SJSA1 (cell line): ENCODE measurements around the gene CNTLN. TPM values are rescaled to one million over a fixed set of nuclear protein-coding genes. Genes with fewer than 3 reads are reported as not detected.
"Not testable (repeated sequence)": the region's sequence is repeated elsewhere in the genome, so short reads cannot be mapped to it uniquely, and the experiment has no call there.

Experiments used
- DNase-seq, 2 experiments: peaks; one replicate each; pipeline ENCODE4 v3.0.0-alpha.2; 2015 to 2020; ENCODE audit warnings: low spot score in 2 of 2, low read depth in 1 of 2
- H3K27ac ChIP-seq: fragments of 250-450 bp; sonication (Bioruptor Pico); 2 replicates; pipeline ENCODE4 v1.5.1; 2020; ENCODE audit warnings: mild to moderate bottlenecking, moderate library complexity
- H3K27me3 ChIP-seq: fragments of 250-450 bp; sonication (Bioruptor Pico); replicated peaks from 2 replicates; pipeline ENCODE4 v1.5.1; 2020; ENCODE audit warnings: mild to moderate bottlenecking, moderate library complexity
- H3K36me3 ChIP-seq: fragments of 250-450 bp; sonication (Bioruptor Pico); 2 replicates; pipeline ENCODE4 v1.5.1; 2020; ENCODE audit warnings: mild to moderate bottlenecking
- H3K4me1 ChIP-seq: fragments of 250-450 bp; sonication (Bioruptor Pico); replicated peaks from 2 replicates; pipeline ENCODE4 v1.6.1; 2021; ENCODE audit warnings: mild to moderate bottlenecking
- H3K4me3 ChIP-seq: fragments of 250-450 bp; sonication (Bioruptor Pico); 2 replicates; pipeline ENCODE4 v1.5.1; 2020; ENCODE audit warnings: mild to moderate bottlenecking
- H3K9me3 ChIP-seq: fragments of 250-450 bp; sonication (Bioruptor Pico); replicated peaks from 2 replicates; pipeline ENCODE4 v1.5.1; 2020; ENCODE audit warnings: mild to moderate bottlenecking
- total RNA-seq: library from RNA; depleted of rRNA; stranded (reverse); fragments of >200 nt; shearing (Covaris generic); gene quantifications from 2 replicates; pipeline ENCODE4 v1.2.3, GENCODE V29; 2014

CNTLN gene
- total RNA-seq, 1 experiment from 2014 or later, result 6.9 TPM

- no peaks in the 10 kb centered on the region for H3K36me3 ChIP-seq
- no peak for DNase-seq
- H3K4me1 ChIP-seq, result no peaks in the 10 kb centered on the region
- H3K27me3 ChIP-seq, result no peaks in the 10 kb centered on the region
- H3K9me3 ChIP-seq, result no peaks in the 10 kb centered on the region
- H3K4me3 ChIP-seq, result no peak overlapping the region
- no peak overlapping the region for H3K27ac ChIP-seq
Measured at GRCh38 chr9:17291766-17292165, 156.9 kb downstream of the CNTLN start.

DNA sequence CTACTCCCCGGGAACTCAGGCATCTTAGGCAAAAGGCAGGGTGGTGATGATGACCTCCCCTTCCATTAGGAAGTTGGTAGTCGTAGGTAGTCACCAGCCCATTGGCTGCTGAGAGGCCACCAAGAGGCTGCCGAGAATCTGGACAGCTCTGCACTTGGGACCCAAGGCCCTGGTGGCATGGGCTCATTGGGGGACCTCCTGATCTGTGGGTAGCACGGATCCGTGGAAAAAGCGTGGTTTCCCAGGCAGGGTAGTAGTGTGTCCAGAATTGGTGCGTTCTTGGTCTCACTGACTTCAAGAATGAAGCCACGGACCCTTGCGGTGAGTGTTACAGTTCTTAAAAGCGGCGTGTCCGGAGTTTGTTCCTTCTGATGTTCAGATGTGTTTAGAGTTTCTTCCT lies 158.8 kb downstream of the CNTLN start:
- H3K9me3 ChIP-seq, result no peaks in the 10 kb centered on the region
- H3K27ac ChIP-seq, result no peak overlapping the region
- H3K4me1 ChIP-seq, result no peaks in the 10 kb centered on the region
- H3K36me3 ChIP-seq, result no peaks in the 10 kb centered on the region
- DNase-seq, result no peak
- no peaks in the 10 kb centered on the region for H3K27me3 ChIP-seq
- no peak overlapping the region for H3K4me3 ChIP-seq

- no peaks in the 10 kb centered on the region for H3K27me3 ChIP-seq
- no peaks in the 10 kb centered on the region for H3K9me3 ChIP-seq
- no peaks in the 10 kb centered on the region for H3K36me3 ChIP-seq
- no peak for DNase-seq
- H3K4me1 ChIP-seq, result no peaks in the 10 kb centered on the region
- H3K4me3 ChIP-seq, result no peak overlapping the region
- no peak overlapping the region for H3K27ac ChIP-seq
Measured at GRCh38 chr9:17294822-17295624, 160.2 kb downstream of the CNTLN start.

GRCh38 chr9:17315341-17315740 lies 180.5 kb downstream of the CNTLN start:
- no peaks in the 10 kb centered on the region for H3K4me1 ChIP-seq
- H3K27me3 ChIP-seq, result no peaks in the 10 kb centered on the region
- H3K36me3 ChIP-seq, result no peaks in the 10 kb centered on the region
- H3K9me3 ChIP-seq, result no peaks in the 10 kb centered on the region
- no peak for DNase-seq
- no peak overlapping the region for H3K27ac ChIP-seq
- H3K4me3 ChIP-seq, result no peak overlapping the region

DNA sequence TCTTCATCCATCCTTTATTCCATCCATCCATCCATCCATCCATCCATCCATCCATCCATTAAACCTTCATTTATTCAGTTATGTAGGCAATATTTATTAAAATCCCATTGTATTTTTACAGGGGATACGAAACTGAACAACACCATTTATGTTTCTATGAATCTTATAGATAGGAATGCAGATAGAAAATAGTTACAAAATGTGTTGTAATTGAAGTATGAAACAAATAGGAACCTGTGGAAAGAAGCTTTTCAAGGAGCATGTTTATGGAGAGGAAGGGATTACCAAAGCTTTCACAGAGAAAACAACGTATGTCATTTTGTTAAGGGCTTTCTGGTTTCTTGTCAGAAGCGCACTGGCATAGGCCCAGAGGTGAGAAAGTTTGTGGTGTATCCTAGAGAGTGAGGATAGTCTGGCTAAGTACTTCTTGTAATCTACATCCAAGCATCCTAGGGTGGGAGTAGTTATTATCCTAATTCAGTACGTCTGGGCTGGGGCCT lies 184.0 kb downstream of the CNTLN start:
- H3K27ac ChIP-seq, result no peak overlapping the region
- H3K9me3 ChIP-seq, result no peaks in the 10 kb centered on the region
- H3K27me3 ChIP-seq, result no peaks in the 10 kb centered on the region
- H3K4me1 ChIP-seq, result no peaks in the 10 kb centered on the region
- H3K36me3 ChIP-seq, result no peaks in the 10 kb centered on the region
- no peak for DNase-seq
- H3K4me3 ChIP-seq, result no peak overlapping the region

DNA sequence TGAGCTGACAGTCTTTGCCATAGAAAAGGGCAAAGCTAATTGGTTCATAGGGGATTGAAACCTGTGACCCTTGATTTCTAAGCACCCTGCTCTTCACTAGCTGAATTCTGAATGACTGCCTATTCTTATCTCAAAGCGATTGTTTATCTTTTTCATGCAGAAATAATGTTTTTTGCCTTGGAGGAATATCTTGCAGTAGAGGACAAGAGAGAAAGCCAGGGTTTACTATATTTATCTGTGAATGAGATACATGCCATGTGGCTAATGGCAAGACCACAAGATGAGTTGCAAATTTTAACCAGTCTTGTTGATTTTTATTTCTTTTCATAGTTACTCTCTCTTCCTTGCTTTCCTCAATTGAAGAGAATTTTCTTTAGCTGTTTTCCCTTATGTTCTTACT lies 185.0 kb downstream of the CNTLN start:
- Histone ChIP-seq H3K4me3 (no peak overlapping the region), H3K9me3 (no peaks in the 10 kb centered on the region), H3K4me1 (no peaks in the 10 kb centered on the region), H3K27ac (no peak overlapping the region), H3K36me3 (no peaks in the 10 kb centered on the region), H3K27me3 (no peaks in the 10 kb centered on the region)
- no peak for DNase-seq

DNA sequence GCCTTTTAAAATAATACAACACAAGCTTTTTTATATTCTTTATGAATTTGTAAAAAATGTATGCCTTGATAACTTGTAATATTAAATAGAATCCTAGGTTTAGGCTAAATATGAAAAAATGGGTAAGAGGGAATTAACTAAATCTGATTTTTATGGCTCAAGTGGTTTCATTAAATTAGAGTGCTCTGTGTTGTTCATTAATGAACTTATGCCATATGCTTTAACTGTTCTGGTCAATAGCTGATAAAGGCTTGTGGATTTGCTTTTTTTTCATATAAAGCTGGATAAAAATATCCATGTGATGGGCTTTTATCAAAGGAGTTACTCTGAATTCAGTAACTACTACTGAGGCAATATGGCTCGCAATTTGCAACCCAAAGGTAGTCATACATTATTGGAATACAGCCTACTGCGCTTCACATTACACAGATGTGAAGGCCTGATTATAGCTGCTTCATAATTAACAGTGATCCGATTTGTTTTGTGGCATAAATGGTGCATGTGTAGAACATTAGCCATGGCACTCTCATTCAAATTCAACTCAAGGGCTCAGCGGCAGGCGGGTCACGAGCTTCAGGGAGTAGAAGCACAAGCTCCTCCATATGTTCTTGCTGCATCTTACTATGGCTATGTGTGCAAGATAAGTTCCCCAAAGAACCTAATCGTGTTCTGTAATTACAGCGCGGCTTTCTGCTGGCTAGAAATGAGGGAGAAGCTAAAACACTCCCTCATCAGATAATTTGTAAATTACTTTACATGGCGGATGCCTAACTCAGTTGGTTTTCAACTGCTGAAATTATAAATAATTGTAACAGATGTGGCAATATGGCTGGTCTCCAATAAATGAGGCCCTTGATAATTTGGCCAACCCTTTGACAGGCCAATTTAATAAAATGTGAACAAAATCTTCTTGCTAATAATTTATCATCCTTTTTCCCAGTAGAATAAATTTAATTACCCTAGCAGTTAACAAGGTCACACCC lies 188.3 kb downstream of the CNTLN start:
- H3K9me3 ChIP-seq, result no peaks in the 10 kb centered on the region
- DNase-seq, result no peak
- H3K27ac ChIP-seq, result no peak overlapping the region
- H3K27me3 ChIP-seq, result no peaks in the 10 kb centered on the region
- no peak overlapping the region for H3K4me3 ChIP-seq
- H3K36me3 ChIP-seq, result no peaks in the 10 kb centered on the region
- H3K4me1 ChIP-seq, result no peaks in the 10 kb centered on the region

- no peaks in the 10 kb centered on the region for H3K36me3 ChIP-seq
- no peak overlapping the region for H3K4me3 ChIP-seq
- DNase-seq, result no peak
- no peak overlapping the region for H3K27ac ChIP-seq
- H3K9me3 ChIP-seq, result no peaks in the 10 kb centered on the region
- H3K4me1 ChIP-seq, result no peaks in the 10 kb centered on the region
- H3K27me3 ChIP-seq, result no peaks in the 10 kb centered on the region
Measured at GRCh38 chr9:17328331-17328730, 193.5 kb downstream of the CNTLN start.

GRCh38 chr9:17330097-17330496 lies 195.3 kb downstream of the CNTLN start:
- no peaks in the 10 kb centered on the region for H3K4me1 ChIP-seq
- H3K9me3 ChIP-seq, result no peaks in the 10 kb centered on the region
- H3K27me3 ChIP-seq, result no peaks in the 10 kb centered on the region
- no peak for DNase-seq
- H3K4me3 ChIP-seq, result no peak overlapping the region
- no peaks in the 10 kb centered on the region for H3K36me3 ChIP-seq
- H3K27ac ChIP-seq, result no peak overlapping the region

- H3K27me3 ChIP-seq, result no peaks in the 10 kb centered on the region
- no peak overlapping the region for H3K4me3 ChIP-seq
Measured at GRCh38 chr9:17332115-17332514, 197.3 kb downstream of the CNTLN start.

DNA sequence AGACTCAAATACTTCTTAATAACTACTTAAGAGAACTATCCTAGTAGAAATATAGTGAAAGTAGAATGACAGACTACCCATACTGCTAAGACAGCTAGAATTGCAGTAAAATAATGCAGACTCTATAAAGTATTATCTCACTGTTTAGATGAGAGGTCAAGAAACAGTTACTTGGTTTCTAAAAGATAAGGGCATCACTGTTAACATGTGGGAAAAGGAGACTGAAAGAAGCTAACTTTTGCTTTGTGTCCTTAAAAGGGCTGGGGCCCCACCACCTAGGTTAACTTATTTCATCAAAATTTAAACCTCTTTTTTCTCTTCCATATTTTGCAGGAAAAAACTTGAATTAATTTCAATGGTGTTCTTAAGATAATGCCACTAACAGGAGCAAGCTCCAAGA lies 204.3 kb downstream of the CNTLN start:
- Histone ChIP-seq H3K36me3 (no peaks in the 10 kb centered on the region), H3K27ac (no peak overlapping the region), H3K9me3 (no peaks in the 10 kb centered on the region), H3K4me3 (no peak overlapping the region), H3K4me1 (no peaks in the 10 kb centered on the region), H3K27me3 (no peaks in the 10 kb centered on the region)
- DNase-seq, result no peak

More at GRCh38 chr9:17332115-17332514, 197.3 kb downstream of the CNTLN start:
- DNase-seq, result no peak
- Histone ChIP-seq H3K36me3 (no peaks in the 10 kb centered on the region), H3K27ac (no peak overlapping the region), H3K9me3 (no peaks in the 10 kb centered on the region), H3K4me1 (no peaks in the 10 kb centered on the region)

GRCh38 chr9:17342696-17343095 lies 207.9 kb downstream of the CNTLN start:
- Histone ChIP-seq H3K27me3 (no peaks in the 10 kb centered on the region), H3K9me3 (no peaks in the 10 kb centered on the region), H3K4me3 (no peak overlapping the region), H3K4me1 (no peaks in the 10 kb centered on the region), H3K36me3 (no peaks in the 10 kb centered on the region), H3K27ac (no peak overlapping the region)
- no peak for DNase-seq

DNA sequence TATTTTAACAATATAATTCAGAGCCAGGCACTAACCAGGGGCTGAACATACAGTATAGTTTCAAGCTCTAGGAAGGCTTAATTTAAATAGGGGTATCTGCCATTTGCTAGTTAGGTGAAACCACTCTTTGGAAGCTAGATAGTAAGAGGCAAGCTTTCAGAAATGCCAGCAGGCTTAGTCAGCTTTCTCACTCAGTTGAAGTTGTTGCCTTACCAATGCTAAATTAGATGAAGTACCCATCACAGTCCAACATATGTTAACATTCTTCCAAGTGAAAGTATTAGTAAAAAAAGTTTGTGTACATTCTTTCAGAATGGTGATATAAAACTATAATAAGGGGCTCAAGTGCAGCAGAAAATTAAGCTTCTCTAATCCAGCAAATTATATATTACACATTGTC lies 215.0 kb downstream of the CNTLN start:
- DNase-seq, result no peak
- H3K36me3 ChIP-seq, result no peaks in the 10 kb centered on the region
- H3K9me3 ChIP-seq, result no peaks in the 10 kb centered on the region
- H3K4me1 ChIP-seq, result no peaks in the 10 kb centered on the region
- H3K27ac ChIP-seq, result no peak overlapping the region
- H3K27me3 ChIP-seq, result no peaks in the 10 kb centered on the region
- no peak overlapping the region for H3K4me3 ChIP-seq

DNA sequence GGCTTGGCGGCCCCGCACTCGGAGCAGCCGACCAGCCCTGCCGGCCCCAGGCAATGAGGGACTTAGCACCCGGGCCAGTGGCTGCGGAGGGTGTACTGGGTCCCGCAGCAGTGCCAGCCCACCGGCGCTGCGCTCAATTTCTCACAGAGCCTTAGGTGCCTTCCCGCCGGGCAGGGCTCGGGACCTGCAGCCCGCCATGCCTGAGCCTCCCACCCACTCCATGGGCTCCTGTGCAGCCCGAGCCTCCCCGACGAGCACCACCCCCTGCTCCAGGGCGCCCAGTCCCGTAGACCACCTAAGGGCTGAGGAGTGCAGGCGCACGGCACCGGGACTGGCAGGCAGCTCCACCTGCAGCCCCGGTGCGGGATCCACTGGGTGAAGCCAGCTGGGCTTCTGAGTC lies 219.2 kb downstream of the CNTLN start:
- H3K36me3 ChIP-seq, H3K27me3 ChIP-seq, H3K4me1 ChIP-seq, H3K4me3 ChIP-seq, DNase-seq, H3K27ac ChIP-seq, H3K9me3 ChIP-seq: not testable (repeated sequence)
